Adipose tissue (tissue), 3 donors: ENCODE results near the gene ATXN2L. TPM values are rescaled to one million over a fixed set of nuclear protein-coding genes. Genes with fewer than 3 reads are reported as not detected.
"Not testable (repeated sequence)": the region's sequence is repeated elsewhere in the genome, so short reads cannot be mapped to it uniquely, and the experiment has no call there.

Experiments used
- H3K27ac ChIP-seq: one replicate; pipeline ENCODE4 v1.5.1; 2013; ENCODE audit warnings: low read depth, low read length
- WGBS, 3 donors: extraction: QIAGEN DNeasy Blood & Tissue Kit; methylation state at CpG; one replicate each; pipeline ENCODE4 v1.1.7; 2013; 5-methylcytosine and 5-hydroxymethylcytosine counted together
- polyA plus RNA-seq, 3 donors: library from polyadenylated mRNA; stranded (reverse); fragments of 200-250 nt; gene quantifications; one replicate each; pipeline ENCODE4 v1.2.3, GENCODE V29; 2013
- donor health status: healthy with polysubstance abuse.
- donor health status: Bipolar disorder and iron deficiency.
- donor health status: healthy.

ATXN2L gene
- polyA plus RNA-seq, 3 donors: 37.1 to 61.4 (median 53.0) TPM

DNA sequence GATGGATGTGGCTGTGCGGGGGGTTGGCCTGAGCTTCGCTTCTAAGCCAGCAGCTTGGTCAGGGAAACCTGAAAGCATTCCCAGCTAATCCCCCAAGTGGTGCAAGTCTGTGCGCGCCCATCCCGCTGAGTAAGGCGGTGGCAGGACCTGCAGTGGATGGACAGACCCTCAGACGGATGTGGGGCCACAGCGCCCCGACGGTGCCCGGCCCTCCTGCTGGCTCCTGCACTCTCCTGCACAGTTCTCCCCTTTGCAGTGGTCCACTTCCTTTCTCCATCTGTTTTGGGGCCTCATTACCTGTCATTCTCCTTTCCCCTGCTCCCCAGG is 57.8 kb downstream of the ATXN2L start:
- 8 to 15% (median 12%) methylated on average over 11 of the region's 11 CpGs for WGBS, 3 donors
- no peak overlapping the region for H3K27ac ChIP-seq

DNA sequence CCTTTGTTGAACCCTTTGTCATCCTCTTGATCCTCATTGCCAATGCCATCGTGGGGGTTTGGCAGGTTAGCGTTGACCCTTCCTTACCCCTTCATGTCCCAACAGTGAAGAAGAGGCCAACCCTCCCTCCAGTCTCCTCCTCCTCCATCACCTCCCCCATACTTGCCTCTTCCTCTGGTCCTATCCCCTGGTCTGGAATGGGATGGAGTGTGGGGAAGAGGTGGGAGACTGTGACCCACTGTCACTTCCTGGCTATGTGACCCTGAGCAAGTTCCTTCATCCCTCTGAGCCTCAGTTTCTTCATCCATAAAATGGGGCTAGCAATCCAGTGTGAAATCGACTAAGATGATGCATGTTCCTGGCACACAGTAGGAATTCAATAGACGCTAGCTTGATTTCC is 58.2 kb downstream of the ATXN2L start:
- 66 to 73% (median 70%) methylated on average over 4 of the region's 4 CpGs for WGBS, 3 donors
- H3K27ac ChIP-seq: no peak overlapping the region

DNA sequence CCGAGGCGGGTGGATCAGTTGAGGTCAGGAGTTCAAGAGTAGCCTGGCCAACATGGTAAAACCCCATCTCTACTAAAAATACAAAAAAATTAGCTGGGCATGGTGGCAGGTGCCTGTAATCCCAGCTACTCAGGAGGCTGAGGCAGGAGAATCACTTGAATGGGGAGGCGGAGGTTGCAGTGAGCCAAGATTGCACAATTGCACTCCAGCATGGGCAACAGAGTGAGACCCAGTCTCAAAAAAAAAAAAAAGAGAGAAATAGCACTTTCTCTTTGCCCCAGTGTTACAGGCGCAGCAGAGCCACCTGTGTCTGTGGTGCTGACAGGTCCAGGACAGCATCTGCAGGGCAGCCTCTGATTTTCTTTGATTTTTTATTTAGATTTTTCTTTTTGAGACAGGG is 58.8 kb downstream of the ATXN2L start:
- 84 to 87% (median 85%) methylated on average over 4 of the region's 4 CpGs for WGBS, 3 donors
- not testable (repeated sequence) for H3K27ac ChIP-seq

DNA sequence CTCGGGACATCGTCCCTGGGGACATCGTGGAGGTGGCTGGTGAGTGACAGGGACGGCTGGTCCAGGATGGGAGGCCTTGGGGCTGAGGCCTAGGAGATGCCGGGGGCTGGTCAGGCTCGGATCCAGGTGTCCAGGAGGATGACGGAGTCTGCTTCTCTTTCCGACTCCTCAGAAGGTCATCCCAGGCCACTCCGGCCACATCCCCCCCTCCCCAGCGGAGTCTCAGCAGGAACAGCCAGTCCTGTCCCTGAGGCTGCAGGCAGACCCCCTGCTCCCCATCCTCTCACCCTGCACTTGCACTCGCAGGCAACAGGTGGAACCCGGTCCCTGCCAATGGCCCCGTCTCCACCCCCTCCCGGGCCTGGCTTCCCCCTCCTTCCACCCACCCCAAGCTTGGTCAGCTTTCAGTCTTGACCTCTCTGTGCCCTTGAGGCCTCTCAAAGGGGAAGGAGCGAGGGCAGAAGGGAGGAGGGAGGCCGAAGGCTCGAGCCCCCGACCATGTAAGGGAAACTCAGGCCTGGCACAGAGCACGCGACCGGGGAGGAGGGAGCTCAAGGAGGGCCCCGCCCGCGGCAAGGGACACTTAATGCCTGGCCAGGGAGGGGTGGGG is 59.9 kb downstream of the ATXN2L start:
- 49 to 55% (median 49%) methylated on average over 21 to 24 of the region's 24 CpGs for WGBS, 3 donors
- H3K27ac ChIP-seq: no peak overlapping the region

DNA sequence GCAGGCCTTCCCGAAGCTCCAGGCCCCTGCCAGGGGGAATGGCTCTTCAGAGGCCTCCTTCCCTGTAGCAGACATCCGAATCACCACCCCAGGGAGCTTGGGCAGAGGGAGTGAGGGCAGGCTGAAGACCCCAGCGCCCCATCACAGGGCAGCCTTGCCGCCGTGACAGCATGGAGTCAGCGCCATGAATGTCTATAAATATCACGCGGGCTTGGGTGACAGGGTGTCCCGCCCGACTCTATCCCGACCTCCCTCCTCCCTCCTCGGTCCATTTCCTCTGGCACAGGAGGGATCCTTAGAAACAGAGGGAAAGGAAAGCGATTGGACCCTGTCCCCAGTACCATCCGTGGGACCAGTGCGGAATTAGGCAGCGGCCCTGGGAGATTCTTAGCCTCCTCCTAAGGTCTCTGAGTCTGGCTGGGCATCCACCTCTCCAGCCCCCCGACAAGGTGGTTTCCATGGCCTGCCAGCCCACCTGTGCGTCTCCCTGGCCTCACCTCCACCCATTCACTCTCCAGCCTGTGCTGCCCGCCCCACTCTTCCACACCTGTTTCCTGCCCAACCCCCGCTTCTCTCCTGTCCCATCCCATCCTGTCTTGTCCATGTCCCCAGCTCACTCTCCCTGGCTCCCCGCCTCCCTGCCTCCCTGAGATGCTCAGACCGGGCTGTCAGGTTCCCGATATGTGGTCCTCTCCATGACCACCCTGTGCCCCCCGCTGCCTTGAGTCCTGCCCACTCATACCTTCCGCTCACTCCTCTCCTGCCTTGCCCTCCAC is 60.6 kb downstream of the ATXN2L start:
- 59 to 64% (median 63%) methylated on average over 24 to 25 of the region's 25 CpGs for WGBS, 3 donors
- no peak overlapping the region for H3K27ac ChIP-seq

DNA sequence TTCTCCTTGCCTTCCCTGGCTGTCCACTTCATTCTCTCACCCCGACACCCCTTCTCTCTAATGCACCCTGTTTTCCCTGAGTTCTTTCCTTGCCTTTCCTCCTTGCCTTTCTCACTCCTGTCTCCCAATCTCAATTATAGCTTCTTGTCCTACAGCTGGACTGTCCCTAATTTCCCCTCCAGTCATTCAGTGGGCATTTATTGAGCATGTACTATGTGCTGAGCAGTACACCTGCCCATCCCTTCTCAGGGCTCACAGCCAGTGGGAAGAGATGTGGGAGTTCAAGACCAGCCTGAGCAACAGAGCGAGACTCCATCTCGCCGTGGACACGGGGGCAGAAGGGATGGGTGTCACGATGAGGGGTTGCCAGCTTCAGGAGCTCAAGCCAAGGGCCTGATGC is 61.2 kb downstream of the ATXN2L start:
- WGBS, 3 donors: 88 to 94% (median 92%) methylated on average over 6 of the region's 6 CpGs
- no peak overlapping the region for H3K27ac ChIP-seq

Other genes with a start within 250 kb of the ATXN2L start
- 1 to 10 TPM in 2 of 3 donors, under 1 TPM in 1; 0.30 to 1.8 (median 1.1) TPM for gene SULT1A2, start 225.9 kb upstream of the ATXN2L start, polyA plus RNA-seq
- 10 to 100 TPM; 13.3 to 56.7 (median 44.1) TPM for gene SULT1A1, start 213.0 kb upstream of the ATXN2L start, polyA plus RNA-seq
- gene NPIPB8, start 184.9 kb upstream of the ATXN2L start, polyA plus RNA-seq: not detected
- 100 to 1,000 TPM; 274 to 375 (median 371) TPM for gene EIF3C, start 111.5 kb upstream of the ATXN2L start, polyA plus RNA-seq
- gene NPIPB9, start 71.2 kb upstream of the ATXN2L start, polyA plus RNA-seq: under 1 TPM in 2 of 3 donors, not detected in 1; 0.19 to 0.33 TPM
- gene TUFM, start 23.3 kb downstream of the ATXN2L start, polyA plus RNA-seq: 100 to 1,000 TPM; 104 to 196 (median 119) TPM
- gene SH2B1, start 40.8 kb downstream of the ATXN2L start, polyA plus RNA-seq: 10 to 100 TPM; 25.3 to 49.3 (median 28.3) TPM
- gene ATP2A1, start 55.5 kb downstream of the ATXN2L start, polyA plus RNA-seq: under 1 TPM; 0.34 to 0.46 (median 0.39) TPM
- 10 to 100 TPM; 12.3 to 18.5 (median 15.1) TPM for gene RABEP2, start 102.2 kb downstream of the ATXN2L start, polyA plus RNA-seq
- gene CD19, start 109.0 kb downstream of the ATXN2L start, polyA plus RNA-seq: under 1 TPM in 2 of 3 donors, not detected in 1; 0.52 to 0.79 TPM
- gene NFATC2IP, start 127.9 kb downstream of the ATXN2L start, polyA plus RNA-seq: 10 to 100 TPM; 10.8 to 19.2 (median 17.4) TPM
- 10 to 100 TPM; 19.1 to 32.5 (median 22.3) TPM for gene SPNS1, start 151.8 kb downstream of the ATXN2L start, polyA plus RNA-seq
- 1 to 10 TPM; 4.2 to 9.4 (median 5.6) TPM for gene LAT, start 162.1 kb downstream of the ATXN2L start, polyA plus RNA-seq